Measurements from ENCODE around the gene ABLIM1. TPM values are rescaled to one million over a fixed set of nuclear protein-coding genes. Genes with fewer than 3 reads are reported as not detected.

ABLIM1 gene
- total and polyA plus RNA-seq, 10 of the 15 experiments (the other 5 are each of a cell fraction or from before 2014, with no cell fraction given): 14.2 to 50.5 (median 28.1) TPM

DNA sequence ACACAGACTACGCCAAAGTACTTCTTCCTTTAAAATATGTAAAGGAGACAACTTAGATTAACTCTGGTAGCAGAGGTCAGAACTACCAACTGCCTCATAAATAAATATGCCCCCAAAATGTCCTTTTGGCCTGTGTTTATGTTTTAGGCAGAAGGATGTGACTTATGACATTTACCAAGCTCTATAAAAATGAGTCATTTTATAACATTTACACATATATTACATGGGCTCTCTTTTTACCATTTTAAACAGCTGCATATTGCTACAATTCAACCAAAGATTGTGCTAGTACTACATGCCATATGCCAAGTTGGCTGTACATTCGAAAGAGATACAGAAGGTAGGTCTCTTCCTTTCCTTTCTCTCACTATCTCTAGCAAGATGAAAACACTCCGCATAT lies 12.4 kb downstream of the ABLIM1 start (continued):
- TF ChIP-seq BCL11A (IDR thresholded peaks at IDR 0.05; ENCODE audit: low read depth, low read length): no peak
- TF ChIP-seq, protein P1, sequence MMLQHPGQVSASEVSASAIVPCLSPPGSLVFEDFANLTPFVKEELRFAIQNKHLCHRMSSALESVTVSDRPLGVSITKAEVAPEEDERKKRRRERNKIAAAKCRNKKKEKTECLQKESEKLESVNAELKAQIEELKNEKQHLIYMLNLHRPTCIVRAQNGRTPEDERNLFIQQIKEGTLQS (IDR thresholded peaks at IDR 0.05; ENCODE audit: borderline replicate concordance, extremely low read depth, low read depth, low read length): no peak
- no peak for TF ChIP-seq MXI1 (IDR thresholded peaks at IDR 0.05; ENCODE audit: low read depth, low read length)

GRCh38 chr10:114643158-114643557 lies 14.9 kb downstream of the ABLIM1 start:
- Histone ChIP-seq H3K27ac (ENCODE audit: control insufficient read depth, insufficient read depth) (no peak overlapping the region), H3K4me1 (ENCODE audit: control insufficient read depth, insufficient read depth, low read length) (no peaks in the 10 kb centered on the region), H3K79me2 (ENCODE audit: control insufficient read depth, insufficient read depth, low read length) (no peaks in the 10 kb centered on the region), H3K4me3 (no peak overlapping the region), H3K27me3 (replicated peaks in 1 of 2; ENCODE audit: control insufficient read depth in 2 of 2, insufficient read depth in 2 of 2, low read length in 1 of 2) (no peaks in the 10 kb centered on the region), H3K9me3 (replicated peaks; ENCODE audit: control insufficient read depth, insufficient read depth, low read length) (no peaks in the 10 kb centered on the region), H3K9ac (ENCODE audit: control insufficient read depth, insufficient read depth, low read length) (no peak overlapping the region), H2AFZ (ENCODE audit: control insufficient read depth, low read depth, low read length) (no peak overlapping the region), H4K20me1 (ENCODE audit: control insufficient read depth, insufficient read depth) (no peaks in the 10 kb centered on the region), H3K36me3 (ENCODE audit: control insufficient read depth in 2 of 2, insufficient read depth in 2 of 2, low read length in 1 of 2) (no peaks in the 10 kb centered on the region), H3K4me2 (ENCODE audit: control insufficient read depth, insufficient read depth) (no peak overlapping the region)
- no peak for DNase-seq (ENCODE audit: low read depth, low spot score)
- intact Hi-C loops (cut with micrococcal nuclease; ENCODE audit: unreplicated experiment) (no loop called here), in situ Hi-C loops (cut with MboI) (no loop called here)
- BruUV-seq (replicated peaks): no TSS peak
- FAIRE-seq: no peak
- ChIA-PET SMC1A (ENCODE audit: uncharacterized antibody, unreplicated experiment) (no interaction called here), RAD21 (ENCODE audit: unreplicated experiment) (interaction anchor here (0.7 kb wide), 1 partner anchor 23 kb away, joined by 3 read pairs; no protein-coding TSS in a partner anchor), POLR2A (no interaction called here), CTCF (no interaction called here)
- TF ChIP-seq TBL1XR1 (IDR thresholded peaks at IDR 0.05; ENCODE audit: low read depth, low read length): no peak
- TF ChIP-seq RFX5 (IDR thresholded peaks at IDR 0.05; ENCODE audit: low read depth, low read length): no peak
- TF ChIP-seq, protein P2, sequence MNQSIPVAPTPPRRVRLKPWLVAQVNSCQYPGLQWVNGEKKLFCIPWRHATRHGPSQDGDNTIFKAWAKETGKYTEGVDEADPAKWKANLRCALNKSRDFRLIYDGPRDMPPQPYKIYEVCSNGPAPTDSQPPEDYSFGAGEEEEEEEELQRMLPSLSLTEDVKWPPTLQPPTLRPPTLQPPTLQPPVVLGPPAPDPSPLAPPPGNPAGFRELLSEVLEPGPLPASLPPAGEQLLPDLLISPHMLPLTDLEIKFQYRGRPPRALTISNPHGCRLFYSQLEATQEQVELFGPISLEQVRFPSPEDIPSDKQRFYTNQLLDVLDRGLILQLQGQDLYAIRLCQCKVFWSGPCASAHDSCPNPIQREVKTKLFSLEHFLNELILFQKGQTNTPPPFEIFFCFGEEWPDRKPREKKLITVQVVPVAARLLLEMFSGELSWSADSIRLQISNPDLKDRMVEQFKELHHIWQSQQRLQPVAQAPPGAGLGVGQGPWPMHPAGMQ (IDR thresholded peaks at IDR 0.05; ENCODE audit: borderline replicate concordance): no peak
- TF ChIP-seq CREB1 (IDR thresholded peaks at IDR 0.05; ENCODE audit: low read depth): no peak
- TF ChIP-seq PAX8 (IDR thresholded peaks at IDR 0.05): no peak
- TF ChIP-seq CREM (IDR thresholded peaks at IDR 0.05; ENCODE audit: low read depth): no peak
- no peak for TF ChIP-seq NR2C1 (IDR thresholded peaks at IDR 0.05)
- ATAC-seq: no peak
- WGBS (ENCODE audit: insufficient coverage, insufficient replicate concordance, low lambda C conversion rate, missing lambda C conversion rate): 30% methylated on average over 2 of the region's 2 CpGs
